HEK293T (cell line): Measurements from ENCODE around the gene DAPK1.
"Not testable (repeated sequence)": the region's sequence is repeated elsewhere in the genome, so short reads cannot be mapped to it uniquely, and the experiment has no call there.

Experiments used
- CTBP1 ChIP-seq: fragments of 450-650 bp; IDR thresholded peaks from 2 replicates; pipeline ENCODE4 v1.6.1; 2016; ENCODE audit warnings: borderline replicate concordance
- ELF4 ChIP-seq: fragments of 450-650 bp; IDR thresholded peaks from 2 replicates; pipeline ENCODE4 v1.6.1; 2017; ENCODE audit warnings: antibody characterized with exemption
- FOXK2 ChIP-seq: fragments of 450-650 bp; IDR thresholded peaks from 2 replicates; pipeline ENCODE4 v1.6.1; 2016; ENCODE audit warnings: mild to moderate bottlenecking
- FOXM1 ChIP-seq: fragments of 450-650 bp; IDR thresholded peaks from 2 replicates; pipeline ENCODE4 v1.6.1; 2017; ENCODE audit warnings: mild to moderate bottlenecking, borderline replicate concordance
- HDGF ChIP-seq: fragments of 450-650 bp; IDR thresholded peaks from 2 replicates; pipeline ENCODE4 v1.6.1; 2017; ENCODE audit warnings: antibody characterized with exemption, borderline replicate concordance
- L3MBTL2 ChIP-seq: fragments of 450-650 bp; conservative IDR thresholded peaks from 2 replicates; pipeline ENCODE4 v1.6.1; 2016; ENCODE audit warnings: mild to moderate bottlenecking
- PKNOX1 ChIP-seq: fragments of 450-650 bp; IDR thresholded peaks from 2 replicates; pipeline ENCODE4 v1.6.1; 2016
- SP1 ChIP-seq: fragments of 450-650 bp; IDR thresholded peaks from 2 replicates; pipeline ENCODE4 v1.6.1; 2017
- SUZ12 ChIP-seq: fragments of 450-650 bp; IDR thresholded peaks from 2 replicates; pipeline ENCODE4 v1.6.1; 2016; ENCODE audit warnings: mild to moderate bottlenecking
- TARDBP ChIP-seq: fragments of 450-650 bp; IDR thresholded peaks from 2 replicates; pipeline ENCODE4 v1.6.1; 2016
- ZNF384 ChIP-seq: fragments of 450-650 bp; IDR thresholded peaks from 2 replicates; pipeline ENCODE4 v1.6.1; 2016

- not testable (repeated sequence) for TF ChIP-seq L3MBTL2, FOXM1, ZNF384, SUZ12, TARDBP, HDGF, CTBP1, FOXK2, ELF4, PKNOX1, SP1
Observed at GRCh38 chr9:87549088-87549487, 51.4 kb downstream of the DAPK1 start.
